SK-N-SH (cell line): ENCODE data around the gene SSTR5.

Experiments
- CTCF ChIP-seq: fragments of 200-600 bp; sonication (generic); IDR thresholded peaks from 2 replicates; pipeline ENCODE4 v1.6.1; 2017; ENCODE audit warnings: antibody characterized with exemption, mild to moderate bottlenecking, moderate library complexity
- GATA2 ChIP-seq: sonication (generic); formaldehyde crosslinking; IDR thresholded peaks from 2 replicates; pipeline ENCODE4 v1.5.0; 2020; ENCODE audit warnings: mild to moderate bottlenecking, missing genetic modification reagents
- MXI1 ChIP-seq: IDR thresholded peaks from 2 replicates; pipeline ENCODE4 v1.6.1; 2012; ENCODE audit warnings: mild to moderate bottlenecking, low read depth, low read length, improper control_type of control experiment
- REST ChIP-seq: IDR thresholded peaks from 2 replicates; pipeline ENCODE4 v1.6.1; 2012; ENCODE audit warnings: mild to moderate bottlenecking, low read depth, low read length, moderate library complexity
- SMC3 ChIP-seq: IDR thresholded peaks from 2 replicates; pipeline ENCODE4 v1.6.1; 2012; ENCODE audit warnings: low read depth, low read length, improper control_type of control experiment

GRCh38 chr16:1055557-1055924, 17.0 kb upstream of the SSTR5 start:
- TF ChIP-seq CTCF (no peak), GATA2 (CRISPR knock-in tag) (no peak), MXI1 (no peak), SMC3 (no peak), REST (no peak)
